HG03066 (cell line): ENCODE data around the gene TCF12.
"Not testable (repeated sequence)": the region's sequence is repeated elsewhere in the genome, so short reads cannot be mapped to it uniquely, and the experiment has no call there.

Experiments used
- ATAC-seq: cut with Tn5 transposase; IDR thresholded peaks from one replicate; pipeline ENCODE4 v1.9.1; 2021; ENCODE audit warnings: low read depth; ENCODE audit not compliant: unreplicated experiment

The TCF12 gene

DNA sequence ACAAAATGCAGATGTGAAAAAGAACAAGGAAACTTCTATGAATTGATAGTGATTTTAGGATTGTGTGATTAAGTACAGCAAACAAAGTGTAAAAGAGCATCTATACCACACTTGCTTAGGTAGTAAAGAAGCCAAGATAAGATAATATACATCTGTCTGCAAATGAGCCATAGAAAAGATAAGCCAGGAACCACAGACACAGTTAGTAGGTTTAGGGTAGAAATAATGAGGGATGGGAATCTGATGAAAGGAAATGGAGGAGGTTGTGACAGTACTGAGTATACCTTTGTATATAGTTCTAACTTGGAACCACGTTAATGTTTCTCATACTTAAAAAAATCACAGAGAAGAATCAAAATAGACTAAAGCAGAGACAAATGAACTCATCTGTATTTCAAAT is 54.0 kb downstream of the TCF12 start:
- ATAC-seq: no peak

DNA sequence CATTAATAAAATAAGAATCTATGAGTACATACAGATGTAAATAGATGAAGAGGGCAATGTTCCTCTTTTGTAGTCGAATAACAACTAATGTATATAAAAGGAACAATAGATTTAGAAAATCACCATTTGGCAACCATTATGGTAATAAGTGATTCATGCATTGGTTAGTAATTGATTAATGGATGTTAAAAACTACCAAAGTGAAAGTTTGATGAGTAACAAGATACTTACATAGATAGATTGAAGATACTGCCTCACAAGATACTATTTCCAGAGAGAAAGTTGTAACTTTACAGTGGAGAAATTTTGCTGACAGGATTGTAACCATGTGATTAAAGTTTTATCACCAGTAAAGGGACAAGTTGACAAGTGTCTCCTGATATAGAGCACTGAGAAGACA is 55.0 kb downstream of the TCF12 start:
- no peak for ATAC-seq

DNA sequence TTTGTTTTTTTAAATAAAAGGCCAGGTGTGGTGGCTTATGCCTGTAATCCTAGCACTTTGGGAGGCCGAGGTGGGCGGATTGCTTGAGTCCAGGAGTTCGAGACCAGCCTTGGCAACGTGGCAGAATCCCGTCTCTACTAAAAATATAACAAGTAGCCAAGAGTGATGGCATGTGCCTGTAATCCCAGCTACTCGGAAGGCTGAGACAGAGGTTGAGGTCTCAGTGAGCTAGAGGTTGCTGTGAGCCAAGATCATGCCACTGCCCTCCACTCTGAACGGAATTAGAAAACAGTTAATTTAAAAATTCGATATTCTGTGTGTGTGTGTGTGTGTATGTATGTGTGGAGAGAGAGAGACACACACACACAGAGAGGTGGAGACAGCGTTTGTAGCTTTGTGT is 58.8 kb downstream of the TCF12 start:
- no peak for ATAC-seq

DNA sequence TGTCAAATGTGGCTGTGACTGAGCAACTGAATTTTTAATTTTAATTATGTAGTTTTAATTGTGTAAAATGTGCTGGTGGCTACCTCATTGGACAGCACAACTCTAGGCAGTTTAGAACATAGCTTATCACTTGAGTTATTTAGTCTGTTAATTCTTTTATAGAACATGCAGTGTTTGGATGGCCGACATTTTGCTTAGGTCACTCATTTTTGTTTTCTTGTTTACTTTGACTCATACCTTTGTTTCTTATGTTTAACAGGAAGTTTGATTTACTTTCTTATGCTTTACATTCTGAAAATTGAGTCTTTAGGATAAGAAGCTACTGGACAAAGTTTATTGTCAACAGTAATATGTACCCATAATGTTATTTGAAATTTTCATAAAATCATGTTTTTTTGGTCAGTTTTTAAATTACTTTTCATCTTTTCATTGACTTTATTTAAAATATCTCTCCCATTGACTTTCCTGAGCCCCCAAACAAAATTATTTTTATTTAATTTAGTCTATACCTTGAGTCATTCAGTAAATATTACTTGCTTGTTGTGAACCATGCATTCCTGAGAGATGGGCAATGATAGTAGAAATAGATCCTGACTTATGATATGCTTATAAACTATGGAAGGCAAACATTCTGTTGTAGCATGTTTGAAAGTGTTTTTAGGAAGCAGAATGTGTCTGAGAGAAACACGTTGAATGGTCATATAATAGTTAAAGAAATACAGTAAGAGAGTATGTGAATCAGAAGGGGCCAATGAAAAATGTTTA is 60.6 kb downstream of the TCF12 start:
- no peak for ATAC-seq

DNA sequence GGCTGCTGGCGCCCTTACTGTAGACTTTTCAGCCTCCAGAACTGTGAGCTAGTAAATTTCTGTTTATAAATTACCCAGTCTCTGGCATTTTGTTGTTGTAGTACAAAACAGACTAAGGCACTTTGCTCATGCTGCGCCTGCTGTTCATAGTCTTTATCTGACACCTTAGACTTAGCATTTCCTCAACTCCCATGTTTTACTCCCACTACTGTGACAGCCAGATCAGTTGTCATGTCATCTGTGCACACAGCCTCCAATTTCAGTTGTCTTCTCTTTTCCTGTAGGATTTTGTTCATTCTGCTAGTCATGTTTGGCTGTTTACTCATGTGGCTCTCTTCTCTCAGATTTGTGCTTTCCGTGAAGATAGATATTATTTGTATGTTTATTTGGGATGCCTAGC is 62.0 kb downstream of the TCF12 start:
- ATAC-seq: no peak

DNA sequence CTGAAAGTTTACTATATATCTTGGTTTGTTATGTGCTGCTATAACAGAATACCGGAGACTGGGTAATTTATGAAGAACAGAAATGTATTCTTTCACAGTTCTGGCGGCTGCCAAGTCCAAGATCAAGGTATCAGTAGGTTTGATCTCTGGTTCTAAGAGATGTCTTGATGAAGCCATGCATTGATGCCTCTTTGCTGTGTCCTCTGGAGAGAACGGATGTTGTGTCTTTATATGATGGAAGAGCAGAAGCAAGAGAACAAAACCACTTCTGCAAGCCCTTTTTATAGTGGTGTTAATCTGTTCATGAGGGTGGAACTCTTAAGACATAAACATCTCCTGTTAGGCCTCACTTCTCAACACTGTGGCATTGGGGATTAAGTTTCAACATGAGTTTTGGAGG is 62.7 kb downstream of the TCF12 start:
- ATAC-seq: no peak

DNA sequence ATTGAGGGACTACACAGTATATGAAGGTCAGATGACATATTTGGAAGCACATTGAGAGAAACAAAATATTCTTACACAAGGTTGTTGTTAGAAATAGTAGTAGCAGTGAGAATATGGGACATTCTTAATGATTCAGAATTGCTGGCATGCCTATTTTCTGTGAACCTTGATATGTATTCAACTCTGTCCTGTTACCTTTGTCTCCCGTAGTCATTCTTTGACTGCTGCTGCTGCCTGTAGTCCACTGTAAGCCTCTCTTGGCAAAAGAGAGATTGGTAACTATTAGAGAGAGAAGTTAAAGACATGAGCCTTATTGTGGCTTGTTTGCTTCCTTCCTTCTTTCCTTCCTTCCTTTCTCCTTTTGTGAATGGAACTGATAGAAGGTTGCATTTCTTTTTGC is 64.5 kb downstream of the TCF12 start:
- ATAC-seq: no peak

DNA sequence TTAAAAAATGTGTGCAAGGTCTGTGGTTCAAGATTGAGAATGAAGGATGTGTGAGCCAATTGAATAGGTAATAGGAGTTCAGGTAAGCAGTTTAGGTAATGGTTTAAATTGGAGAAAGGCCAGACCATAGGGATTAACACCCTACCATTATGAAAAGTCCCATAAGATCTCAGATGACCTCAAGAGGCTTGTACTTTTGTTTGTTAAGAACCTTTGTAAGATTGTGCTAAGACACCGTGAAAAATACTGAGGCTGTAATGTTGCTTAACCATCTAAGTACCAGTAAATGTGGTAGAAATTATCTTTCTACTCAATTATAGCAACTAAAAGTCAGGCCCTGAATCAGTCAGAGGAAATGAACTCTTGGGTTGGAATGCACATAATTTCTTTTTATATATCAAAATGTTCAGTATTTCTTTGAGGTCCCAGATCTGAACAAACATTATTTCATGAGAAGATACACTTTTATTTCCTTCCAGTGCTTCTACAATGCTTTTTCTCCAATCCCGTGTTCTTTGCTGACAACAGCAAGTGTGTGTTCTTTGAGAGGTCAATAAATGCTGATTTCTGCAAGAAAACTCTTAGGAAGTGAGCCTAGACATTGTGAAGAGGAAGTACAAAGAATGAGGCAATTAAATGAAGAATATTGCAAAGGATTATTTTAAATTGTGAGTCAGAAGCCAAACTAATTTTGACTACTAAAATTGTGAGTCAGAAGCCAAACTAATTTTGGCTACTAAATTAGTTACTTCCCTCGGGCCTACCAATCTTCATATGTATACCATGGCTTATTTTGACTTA is 66.4 kb downstream of the TCF12 start:
- ATAC-seq: no peak

DNA sequence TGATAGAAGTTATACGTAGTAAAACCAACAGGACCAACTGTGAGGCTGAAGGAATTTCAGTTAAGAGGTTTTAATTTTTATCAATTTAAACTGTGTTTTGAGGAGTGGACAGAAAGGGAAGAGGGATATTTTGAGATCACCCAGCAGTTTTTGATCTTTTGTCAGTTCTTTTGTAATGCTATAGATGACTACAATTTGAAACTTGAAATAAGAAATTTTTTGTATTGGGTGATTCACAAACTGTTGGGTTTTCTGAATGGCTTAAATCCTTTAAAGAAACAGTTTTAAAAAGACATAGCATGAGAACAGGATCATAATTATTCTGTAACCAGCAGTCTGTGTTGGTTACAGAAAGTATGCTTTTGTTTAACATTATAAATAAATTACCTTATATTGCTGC is 67.4 kb downstream of the TCF12 start:
- ATAC-seq: no peak

DNA sequence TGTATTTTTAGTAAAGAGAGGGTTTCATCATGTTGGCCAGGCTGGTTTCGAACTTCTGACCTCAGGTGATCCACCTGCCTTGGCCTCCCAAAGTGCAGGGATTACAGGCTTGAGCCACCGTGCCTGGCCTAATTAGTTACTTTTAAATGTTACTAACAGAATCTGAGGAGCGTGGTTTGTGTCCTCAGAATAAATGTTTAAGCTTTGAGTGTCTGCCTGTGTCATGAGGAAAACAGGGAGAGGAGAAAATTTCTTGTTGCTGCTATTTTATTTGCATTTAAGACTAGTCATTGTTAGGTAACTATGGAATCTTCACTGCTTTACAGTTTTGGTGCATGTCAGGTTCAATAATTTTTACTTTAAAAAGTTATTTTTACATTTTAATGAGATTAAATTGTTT is 68.8 kb downstream of the TCF12 start:
- no peak for ATAC-seq

DNA sequence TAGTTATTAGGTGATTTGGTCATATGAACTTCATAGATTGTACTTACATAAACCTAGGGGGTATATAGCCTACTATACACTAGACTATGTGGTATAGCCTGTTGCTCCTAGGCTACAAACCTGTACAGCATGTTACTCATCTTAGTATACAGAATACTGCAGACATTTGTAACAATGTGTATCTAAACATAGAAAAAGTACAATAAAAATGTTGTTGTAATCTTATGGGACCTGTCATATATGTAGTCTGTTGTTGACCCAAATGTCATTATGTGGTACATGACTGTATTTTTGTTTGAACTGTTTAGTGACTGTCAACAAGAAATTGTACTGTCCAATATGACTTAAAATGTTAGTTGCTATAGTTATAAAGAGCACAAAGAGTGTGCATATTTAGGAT is 69.8 kb downstream of the TCF12 start:
- ATAC-seq: no peak

DNA sequence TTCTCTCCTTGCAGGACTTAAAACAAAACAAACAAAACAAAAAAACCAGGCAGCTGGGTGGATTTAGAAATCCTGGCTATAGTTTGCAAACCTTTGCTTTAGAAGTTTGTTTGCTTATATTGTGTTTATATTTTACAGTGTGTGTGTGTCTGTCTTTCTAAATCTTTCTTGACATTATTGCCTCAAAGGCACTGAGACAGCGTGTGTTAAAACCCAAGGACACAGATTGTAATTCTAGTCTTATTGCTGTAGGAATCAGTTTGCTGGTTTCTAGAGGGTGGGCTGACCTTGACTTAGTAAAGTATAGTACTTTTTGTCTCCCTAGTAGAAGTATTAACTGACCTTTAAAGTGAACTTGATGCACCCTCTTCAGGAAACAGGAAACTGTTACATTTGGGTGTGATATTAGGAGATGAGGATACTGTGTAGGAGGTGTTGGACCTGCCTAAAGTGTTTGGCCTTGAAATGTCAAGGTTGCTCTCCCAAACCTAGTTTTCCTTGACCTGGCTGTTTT is 71.0 kb downstream of the TCF12 start:
- ATAC-seq: no peak

DNA sequence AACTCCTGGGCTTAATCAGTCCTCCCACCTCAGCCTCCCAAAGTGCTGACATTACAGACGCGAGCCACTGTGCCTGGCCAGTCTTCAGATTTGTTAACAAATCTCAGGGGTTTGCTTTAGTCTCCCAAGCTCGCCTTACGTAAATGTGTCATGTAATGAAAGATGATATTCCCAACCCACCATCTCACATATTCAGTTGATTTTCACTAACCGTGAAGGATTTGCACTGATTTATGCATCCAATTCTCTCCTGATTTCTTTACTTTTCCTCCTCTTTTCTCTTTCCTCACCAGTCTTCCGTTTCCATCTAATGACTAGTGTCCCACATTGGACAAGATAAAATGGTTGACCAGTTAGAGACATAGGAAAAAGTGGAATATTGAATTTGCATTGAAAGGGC is 72.6 kb downstream of the TCF12 start:
- no peak for ATAC-seq

DNA sequence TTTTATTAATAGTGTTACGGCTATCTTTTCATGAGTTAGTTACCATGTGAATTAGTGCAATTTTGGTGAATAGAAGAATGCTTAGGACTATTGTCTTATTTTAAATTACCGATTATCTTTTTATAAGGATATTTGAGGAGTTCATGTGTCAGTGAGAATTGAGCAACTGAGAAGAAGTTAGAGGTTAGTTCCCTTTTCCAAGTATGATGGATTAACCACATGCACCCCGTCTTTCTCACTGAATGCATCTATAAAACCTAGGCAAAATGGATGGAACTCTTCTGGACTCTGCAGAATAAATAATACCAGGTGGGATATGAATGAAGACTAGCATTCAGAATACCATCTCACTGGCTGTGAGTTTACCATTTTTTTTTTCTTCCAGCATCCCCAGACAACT is 74.3 kb downstream of the TCF12 start:
- no peak for ATAC-seq

DNA sequence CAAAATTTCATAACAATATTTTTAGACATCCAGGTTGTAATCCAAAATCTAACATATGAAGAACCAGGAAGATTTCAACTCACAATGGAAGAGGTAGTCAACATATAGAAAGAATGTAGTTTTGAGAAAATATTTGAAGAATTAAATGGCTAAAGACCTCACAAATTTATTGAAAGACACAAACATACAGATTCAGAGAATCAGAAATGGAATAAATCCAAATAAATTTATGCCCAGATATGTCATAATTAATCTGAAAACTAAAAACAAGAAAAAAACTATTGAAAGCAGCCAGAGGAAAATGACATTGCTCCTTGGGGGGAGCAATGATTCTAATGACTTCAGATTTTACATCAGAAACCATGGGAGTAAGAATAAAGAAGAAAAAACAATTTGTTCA is 75.8 kb downstream of the TCF12 start:
- no peak for ATAC-seq

DNA sequence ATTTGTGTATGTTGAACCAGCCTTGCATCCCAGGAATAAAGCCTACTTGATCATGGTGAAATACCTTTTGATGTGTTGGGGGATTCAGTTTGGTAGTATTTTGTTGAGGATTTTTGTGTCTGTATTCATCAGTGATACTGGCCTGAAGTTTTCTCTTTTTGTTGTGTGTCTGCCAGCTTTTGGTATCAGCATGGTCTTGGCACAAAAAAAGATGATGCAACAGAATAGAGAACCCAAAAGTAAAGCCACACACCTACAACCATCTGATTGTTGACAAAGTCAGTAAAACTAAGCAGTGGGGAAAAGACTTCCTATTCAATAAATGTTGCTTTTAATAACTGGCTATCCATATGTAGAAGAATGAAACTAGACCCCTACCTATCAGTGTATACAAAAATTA is 77.6 kb downstream of the TCF12 start:
- no peak for ATAC-seq

DNA sequence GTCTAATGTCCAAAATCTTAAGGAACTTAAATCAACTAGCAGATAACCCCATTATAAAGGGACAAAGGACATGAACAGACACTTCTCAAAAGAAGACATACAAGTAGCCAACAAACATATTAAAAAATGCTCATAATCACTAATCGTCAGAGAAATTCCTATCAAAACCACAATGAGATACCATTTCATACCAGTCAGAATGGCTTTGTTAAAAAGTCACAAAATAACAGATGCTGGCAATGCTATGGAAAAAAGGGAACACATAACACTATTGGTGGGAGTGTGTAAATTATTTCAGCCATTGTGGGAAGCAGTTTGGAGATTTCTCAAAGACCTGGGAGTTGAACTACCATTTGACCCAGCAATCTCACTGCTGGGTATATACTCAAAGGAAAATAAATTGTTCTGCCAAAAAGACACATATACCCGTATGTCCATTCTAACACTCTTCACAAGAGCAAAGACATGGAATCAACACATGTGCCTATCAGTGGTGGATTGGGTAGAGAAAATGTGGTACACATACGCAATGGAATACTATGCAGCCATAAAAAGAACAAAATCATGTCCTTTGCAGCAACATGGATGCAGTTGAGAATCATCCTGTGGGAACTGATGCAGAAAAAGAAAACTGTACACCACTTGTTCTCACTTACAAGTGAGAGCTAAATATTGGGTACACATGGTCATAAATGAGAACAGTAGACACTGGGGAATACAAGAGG is 78.5 kb downstream of the TCF12 start:
- no peak for ATAC-seq

DNA sequence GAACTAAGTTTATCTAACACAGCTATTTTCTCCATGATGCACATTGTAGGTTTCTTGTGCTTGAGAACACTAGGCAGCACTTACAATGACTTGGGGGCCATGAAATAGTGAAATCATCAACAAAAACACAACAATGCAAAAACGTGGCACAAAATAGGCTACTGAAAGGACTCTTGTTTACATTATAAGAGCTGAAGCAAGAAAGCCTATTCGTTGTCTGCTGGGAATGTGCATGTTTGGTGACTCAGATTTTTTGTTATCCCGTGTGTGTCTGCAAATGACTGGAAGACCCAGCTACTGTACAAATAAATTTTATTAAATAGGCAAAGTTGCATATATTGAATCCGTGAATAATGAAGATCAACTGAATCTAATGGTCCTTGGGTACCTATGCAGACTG is 85.0 kb downstream of the TCF12 start:
- no peak for ATAC-seq

DNA sequence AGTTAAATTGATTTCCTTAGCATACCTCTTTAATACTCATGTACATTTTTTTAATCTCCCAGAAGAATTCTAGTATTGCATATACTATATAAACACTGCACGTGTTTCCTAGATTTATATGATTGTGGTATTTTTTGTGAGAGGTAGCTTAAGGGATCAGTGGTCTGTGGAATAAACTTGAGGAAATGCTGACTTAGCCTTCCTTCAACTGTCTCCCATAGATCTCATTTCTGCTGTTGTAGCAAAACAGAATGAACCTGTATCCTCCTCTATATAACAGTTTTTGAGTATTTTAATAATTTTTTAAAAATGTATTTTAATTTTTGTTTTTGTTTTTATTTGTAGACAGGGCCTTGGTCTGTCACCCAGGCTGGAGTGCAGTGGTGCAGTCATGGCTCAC is 86.8 kb downstream of the TCF12 start:
- ATAC-seq: no peak

DNA sequence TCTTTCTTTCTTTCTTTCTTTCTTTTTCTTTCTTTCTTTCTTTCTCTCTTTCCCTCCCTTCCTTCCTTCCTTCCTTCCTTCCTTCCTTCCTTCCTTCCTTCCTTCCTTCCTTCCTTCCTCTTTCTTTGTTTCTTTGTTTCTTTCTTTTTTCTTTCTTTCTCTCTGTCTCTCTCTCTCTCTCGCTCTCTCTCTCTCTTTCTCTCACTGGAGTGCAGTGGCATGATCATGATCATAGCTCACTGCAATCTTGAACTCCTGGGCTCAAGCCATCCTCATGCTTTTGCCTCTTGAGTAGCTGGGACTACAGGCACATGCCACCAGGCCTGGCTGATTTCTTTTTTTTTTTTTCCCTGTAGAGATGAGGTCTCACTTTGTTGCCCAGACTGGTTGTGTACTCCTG is 89.4 kb downstream of the TCF12 start:
- ATAC-seq: not testable (repeated sequence)

DNA sequence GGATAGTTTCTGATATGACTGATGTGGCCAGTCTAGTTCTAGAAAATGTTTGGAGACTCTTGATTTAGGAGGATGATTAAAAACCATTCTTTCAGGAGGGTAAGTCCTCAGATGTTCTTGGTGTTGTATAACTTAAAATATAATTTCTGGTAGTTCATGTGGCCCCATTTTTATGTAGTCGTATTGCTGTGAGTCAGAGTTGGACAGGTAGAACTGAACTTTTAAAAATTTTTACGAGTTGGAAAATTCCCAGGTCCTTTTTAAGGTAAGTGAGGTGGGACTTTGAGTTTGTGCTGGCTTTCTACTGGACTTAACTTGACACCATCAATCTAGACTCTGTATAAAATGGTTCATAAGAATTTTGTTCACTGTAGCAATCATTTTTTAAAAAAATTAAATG is 92.3 kb downstream of the TCF12 start:
- ATAC-seq: no peak
